ENCODE measurements around the gene SMAD6.
A peak's percentile ranks its signal among the peaks of the same experiment; 100 is the strongest.
"Not testable (repeated sequence)": the region's sequence is repeated elsewhere in the genome, so short reads cannot be mapped to it uniquely, and the experiment has no call there.

The SMAD6 gene

DNA sequence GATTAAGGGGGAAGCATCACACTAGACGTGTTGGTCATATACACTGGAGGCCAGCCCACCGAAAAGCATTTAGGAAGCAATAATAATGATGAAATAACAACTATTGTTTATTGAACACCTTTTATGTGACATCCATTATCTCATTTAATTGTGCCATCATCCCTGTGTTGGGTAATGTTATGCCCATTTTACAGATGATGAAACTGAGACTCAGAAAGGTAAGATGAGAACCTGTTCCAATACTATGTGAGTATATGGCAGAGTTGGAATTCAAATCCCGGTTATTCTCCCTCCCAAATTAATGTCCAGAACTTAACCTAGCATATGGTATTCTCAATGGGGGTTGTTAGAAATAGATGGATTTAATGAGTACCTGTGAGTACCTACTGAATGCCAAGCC lies 99.2 kb downstream of the SMAD6 start:
- no peak for DNase-seq

DNA sequence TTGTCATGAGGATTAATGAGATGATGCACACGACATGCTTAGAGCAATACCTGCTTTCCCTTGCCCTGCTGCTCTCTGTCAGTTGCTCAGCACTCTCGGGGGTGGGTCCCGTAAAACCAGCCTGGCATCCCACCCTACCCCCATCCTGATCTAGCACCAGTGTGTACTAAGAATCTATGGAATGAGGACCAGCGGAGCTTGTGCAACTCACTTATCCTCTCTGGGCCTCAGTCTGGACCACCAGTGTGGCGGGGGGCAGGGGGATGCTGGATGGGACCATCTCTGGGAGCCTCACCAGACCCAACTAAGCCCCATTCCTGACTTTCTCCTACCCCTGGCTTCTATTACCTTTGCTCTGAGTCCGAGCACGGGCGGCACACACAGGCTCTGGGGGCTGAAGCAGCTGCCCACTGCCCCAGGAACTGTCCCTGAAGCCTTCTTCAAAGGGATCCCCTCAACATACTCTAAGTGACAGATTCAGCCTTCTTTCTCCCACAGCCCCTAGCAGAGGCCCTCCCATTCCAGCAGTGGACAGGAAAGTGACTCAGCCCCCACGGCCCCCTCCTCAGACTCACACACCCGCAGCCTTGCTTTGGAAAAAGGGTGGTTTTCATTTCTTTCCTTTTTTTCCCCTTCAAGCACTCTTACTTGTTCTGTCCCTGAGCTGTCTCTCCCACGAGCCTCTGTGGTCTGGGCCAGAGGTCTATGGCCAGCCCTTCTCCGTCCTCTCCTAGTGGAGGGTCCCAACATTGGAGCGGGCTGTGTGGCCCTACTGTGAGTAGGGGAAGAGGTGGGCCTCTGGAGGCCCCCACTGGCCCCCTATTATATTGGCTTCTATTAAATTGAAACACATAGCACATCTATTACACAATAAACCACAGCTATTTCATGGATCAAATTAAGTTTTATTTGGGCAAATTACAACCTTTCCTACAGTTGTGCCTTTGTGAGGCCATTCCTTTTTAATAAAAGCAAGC lies 100.3 kb downstream of the SMAD6 start:
- DNase-seq: no peak

DNA sequence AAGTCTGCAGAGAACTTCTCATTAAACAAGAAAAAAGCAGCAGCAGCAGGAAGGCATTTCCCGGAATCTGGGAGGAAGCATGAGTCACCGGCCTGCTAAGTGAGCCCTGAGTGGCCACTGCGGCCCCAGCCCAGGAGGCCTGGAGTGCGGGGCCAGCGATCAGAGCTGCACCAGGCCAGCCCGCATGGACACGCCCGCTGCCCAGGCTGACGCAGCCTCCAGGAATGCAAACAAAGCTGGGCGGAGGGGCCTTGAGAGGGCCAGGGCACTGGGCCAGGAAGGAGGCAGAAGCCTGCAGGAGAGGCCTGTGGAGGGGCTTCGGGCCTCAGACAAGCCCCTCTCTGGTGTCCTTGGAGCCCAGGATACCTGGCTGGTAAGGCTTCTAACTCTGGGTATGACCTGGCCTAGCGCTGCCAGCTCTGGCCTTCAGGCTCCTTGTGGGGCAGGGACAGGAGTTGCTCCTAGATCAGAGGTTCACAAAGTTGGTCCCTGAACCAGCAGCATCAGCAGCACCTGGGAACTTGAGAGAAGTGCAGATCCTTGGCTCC lies 101.2 kb downstream of the SMAD6 start:
- peak; percentile 55 for DNase-seq

DNA sequence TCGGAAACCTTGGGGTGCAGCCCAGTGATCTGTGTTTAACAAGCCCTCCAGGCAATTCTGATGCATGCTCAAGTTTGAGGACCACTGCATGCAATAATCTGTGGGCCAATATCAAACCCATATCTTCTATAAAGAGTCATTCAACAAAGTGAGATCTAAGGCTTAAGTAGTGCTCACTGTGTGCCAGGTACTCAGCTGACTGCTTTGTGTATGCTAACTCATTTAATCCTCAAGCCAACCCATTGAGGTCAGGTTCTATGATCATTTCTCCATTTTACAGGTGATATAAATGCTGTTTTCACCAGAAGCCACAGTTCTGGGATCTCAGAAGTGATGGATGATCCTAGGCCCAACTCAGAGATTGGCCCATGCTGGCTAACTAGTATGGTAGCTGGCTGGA lies 101.7 kb downstream of the SMAD6 start:
- DNase-seq: no peak

DNA sequence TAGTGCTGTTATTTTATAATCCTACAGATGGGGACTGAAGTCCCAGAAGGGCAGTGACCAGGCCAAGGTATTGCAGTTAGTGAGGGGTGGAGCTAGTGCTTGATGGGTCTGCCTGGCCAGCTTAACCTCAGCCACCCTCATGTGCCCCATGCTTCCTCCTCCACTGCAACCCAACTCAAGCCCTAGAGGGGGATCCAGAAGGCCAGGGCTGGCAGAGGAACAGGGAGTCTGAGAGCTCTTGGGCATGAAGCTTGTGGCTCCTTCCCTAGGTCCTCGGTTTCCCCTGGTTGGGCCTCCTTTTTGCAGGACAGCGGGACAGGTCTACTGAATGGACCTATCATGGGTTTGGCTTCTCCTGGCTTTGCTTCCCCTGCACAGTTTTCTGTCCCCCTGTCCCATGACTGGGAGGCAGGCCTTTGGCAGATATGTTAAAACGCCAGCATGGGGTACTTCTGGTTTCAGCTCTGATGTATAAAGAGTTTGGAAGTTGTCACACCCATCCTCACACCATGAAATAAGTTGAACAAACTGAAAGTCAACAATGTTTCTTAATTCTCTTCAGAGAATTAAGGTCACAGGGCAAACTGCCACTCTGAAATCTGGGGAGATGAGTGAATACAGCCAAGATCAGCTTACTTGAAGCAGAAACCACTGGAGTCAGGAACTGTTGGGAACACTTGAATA lies 103.3 kb downstream of the SMAD6 start:
- no peak for DNase-seq

DNA sequence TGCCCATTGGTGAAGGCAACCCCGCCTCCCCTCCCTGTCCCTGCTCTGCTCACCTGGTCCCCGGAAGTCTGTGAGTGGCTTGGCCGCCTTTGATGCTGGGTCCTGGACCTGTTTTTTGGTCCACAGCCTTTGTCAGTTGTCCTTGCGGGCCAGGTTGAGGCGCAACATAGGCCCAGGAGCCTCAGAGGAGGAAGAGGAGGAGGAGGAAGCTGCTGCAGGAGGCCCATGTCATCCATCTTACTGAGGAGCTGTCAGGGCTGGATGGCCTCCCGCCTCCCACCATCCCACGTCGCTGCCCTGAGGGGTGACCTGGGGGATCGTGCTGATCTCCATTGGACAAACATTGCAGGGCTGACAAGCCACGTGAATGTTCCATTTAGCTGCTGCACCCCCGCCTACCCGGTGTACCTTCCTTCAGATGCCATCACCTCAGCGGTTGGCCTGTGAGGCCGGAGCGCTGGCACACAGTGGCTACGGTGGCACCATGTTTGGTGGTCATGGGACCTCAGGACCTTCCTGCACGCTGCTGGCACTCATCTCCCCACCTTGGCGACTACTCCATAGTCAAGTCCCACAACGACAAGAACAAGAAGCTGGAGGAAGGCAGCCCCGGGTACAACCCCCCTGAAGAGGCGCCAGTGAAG lies 106.3 kb downstream of the SMAD6 start:
- no peak for DNase-seq

DNA sequence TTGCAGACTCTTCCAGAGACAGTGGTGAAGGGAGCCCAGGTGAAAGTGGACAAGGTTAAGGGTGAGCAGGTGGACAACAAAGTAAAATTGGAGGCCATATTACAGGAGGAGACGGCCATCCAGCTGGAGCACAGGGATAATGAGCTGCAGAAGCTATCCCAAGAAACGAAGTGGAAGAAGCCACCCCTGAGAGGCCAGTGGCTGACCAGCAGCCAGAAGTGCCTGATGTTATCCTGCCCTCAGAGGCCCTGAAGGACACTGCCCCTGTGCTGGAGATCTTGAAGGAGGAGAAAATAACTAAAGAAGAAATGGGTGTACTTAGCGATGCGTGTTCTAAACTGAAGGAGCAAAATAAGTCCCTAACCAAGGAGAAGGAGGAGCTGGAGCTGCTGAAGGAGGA lies 107.6 kb downstream of the SMAD6 start:
- DNase-seq: no peak

DNA sequence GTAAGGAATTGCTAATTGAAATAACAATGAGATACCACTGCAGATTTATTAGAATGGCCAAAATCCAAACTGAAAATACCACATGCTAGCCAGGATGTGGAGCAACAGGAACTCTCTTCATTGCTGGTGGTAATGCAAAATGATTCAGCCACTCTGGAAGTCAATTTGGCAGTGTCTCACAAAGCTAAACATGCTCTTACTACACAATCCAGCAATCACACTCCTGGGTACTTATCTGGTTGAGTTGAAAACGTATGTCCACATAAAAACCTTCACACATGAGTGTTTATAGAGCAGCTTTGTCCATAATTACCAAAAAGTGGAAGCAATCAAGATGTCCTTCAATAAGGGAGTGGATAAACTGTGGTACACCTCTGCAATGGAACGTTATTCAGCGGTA lies 113.3 kb downstream of the SMAD6 start:
- no peak for DNase-seq

DNA sequence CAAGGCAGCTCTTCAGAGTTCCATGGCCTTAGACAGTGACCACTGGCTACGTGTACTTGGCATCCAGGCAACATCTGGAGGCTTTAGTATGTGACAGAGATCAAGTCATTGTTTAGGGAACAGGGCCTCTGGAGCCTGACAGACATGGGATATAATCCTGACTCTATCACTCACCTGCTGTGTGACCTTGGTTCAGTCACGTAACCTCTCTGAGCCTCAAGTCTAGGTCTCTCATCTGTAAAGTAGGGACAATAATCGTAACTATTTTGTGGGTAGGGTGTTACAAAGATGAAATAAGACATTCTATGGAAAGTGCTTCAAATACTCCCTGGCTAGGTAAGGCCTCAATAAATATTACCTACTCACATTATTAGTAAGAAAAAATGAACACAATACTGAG lies 114.2 kb downstream of the SMAD6 start:
- DNase-seq: no peak

DNA sequence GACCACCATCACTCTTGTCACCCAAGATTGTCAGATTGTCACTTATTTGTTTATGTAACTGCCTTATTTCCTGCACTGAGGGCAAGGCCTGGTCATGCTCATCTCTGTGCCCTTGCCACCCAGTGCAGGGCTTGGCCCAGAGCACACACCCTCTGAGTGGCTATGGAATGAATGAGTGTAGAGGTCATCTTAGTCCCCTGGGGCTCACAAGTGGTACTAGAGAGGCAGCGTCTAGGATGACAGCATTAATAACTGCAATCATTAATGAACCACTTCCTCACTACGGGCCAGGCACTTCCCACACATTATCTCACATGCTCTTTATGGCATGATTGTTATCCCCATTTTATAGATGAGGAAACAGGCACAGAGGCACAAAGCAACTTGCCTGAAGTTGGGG lies 117.0 kb downstream of the SMAD6 start:
- no peak for DNase-seq

DNA sequence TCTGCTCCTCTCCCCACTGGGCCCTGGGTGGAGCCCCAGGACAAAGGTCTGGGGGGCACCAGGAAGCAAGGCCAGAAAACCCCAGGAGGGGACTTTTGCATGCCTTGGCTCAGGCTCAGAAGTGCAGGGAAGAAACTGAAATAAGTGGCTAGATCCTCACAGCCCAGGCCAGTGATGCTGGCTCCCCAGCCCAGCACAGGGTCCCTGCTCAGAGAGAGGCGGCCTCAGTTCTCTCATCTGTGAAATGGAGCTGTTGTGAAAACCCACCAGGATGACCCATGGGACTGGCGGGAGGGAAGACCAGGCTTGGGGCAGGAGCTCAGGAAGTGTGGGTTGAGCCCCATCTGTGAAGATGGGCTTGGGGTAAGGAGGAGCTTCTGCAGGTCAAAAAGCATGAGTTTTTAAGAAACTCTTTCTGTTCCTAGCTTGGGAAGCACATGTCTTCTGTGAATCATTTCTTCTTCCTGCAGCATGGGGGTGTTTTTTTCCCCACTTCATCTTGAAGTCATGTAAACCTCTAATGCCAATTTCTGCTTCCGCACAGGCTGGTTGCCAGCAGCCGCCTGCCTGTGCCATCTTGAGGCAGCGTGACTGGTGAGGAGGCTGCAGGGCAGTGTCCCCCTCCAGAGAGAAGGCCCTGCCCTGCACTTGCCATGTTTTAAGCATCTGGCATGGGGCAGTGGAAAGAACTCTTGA lies 118.6 kb downstream of the SMAD6 start:
- no peak for DNase-seq

DNA sequence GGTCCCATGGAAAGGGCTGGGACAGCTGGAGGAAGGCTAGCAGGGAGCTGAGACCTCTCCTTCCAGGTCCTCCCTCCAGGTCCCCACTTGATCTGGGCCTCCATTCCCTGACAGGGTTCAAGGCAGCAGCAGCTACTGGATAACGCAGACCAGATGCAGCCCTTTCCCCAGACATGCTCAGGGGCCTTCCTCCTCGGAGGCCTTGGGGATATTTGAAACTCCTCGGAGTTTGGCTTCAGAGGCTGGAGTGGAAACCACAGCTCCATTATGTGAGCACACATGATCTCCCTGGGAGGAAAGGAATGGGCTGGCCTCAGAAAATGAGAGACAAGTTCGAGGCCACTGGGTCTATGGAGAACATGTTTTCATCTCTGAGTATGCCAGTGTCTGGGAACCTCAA lies 119.3 kb downstream of the SMAD6 start:
- no peak for DNase-seq

DNA sequence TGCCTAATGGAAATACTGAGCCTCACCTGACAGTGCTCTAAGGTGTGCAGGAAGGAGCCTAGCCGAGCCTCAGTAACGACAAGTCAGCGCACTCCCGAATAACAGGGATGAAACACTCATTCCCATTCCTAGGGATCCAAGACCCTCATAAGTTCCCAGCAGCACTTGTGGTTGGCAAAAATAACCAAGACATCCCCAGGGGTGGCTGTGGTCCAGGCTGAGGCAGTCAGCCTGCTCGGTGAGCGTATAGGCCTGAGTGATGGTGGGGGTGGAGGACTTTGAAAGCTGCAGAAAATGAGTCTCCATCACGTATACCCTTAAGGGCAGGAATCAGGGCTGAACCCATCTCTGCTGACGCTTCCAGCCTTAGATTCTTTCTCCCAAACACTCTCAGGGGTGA lies 120.1 kb downstream of the SMAD6 start:
- DNase-seq: no peak

DNA sequence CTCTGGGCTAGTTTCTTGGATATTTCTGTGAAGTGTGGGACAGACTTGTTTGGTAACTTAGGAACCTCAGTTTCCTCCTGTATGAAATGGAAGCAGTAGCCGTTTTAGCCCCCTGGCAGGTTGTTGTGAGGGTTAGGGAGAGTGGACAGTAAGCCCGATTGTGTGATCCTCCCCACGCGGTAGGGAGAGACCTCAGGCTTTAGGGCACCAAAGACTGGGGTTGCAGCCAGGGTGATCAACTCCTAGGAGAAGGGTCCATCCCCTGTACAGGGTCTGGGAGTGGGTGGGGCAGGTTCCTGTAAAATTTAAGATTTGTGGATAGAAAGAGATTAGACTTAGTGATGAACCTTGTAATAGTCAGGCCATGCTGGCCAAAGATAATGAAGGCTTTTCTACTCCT lies 120.5 kb downstream of the SMAD6 start:
- no peak for DNase-seq

DNA sequence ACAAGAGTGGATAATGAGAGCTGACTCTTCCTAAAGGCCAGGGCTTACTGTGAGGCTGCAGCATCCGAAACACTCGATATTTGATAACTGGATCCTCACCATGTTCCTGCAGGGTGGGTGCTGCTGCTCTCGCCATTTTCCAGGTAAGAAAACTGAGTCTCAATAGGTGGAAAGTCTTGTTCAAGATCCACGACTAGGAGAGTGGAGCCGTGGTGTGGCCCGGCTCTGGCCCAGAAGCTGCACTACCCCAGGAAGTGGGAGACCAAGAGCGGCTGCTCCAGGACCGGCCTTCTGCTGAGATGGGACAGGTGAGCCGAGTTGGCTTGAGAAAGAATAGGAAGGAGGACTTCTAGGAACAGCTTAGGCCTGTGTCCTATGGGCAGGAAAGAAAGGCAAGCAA lies 121.6 kb downstream of the SMAD6 start:
- no peak for DNase-seq

DNA sequence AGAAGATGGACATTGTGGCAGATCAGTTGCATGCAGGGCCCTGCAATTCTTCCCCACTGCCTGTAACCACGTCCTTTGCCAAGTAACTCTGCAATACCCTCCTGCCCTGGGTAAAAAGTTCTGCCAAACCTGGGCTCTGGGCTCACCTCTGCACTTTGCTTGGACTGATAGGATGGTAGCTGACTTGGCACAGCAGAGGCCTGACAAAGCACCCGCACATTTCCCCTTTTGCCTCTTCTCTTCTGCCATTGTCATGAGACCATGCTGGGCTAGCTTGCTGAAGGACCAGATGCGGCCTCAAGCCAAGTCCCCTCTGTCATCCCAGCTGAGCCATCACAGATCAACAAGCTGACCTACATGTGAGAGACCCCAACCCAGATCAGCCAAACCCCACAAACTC lies 122.4 kb downstream of the SMAD6 start:
- no peak for DNase-seq

DNA sequence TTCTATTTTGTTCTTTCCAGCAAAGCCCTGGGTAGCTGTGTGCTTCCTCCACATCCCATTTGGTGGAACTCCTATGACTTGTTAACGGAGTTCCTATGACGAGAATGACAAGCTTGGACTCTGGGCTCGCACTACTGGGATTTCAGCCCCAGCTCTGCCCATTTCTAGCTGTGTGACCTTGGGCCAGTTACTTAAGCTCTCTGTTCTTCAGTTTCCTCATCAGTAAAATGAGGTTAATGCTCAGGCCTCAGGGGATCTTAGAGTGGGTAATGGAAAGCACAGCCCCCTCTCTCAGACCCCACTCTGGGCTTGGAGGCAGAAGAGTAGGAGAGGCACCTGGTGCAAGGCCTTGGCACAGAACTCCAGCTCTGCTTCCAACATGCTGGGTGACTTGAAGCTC lies 123.1 kb downstream of the SMAD6 start:
- DNase-seq: no peak

DNA sequence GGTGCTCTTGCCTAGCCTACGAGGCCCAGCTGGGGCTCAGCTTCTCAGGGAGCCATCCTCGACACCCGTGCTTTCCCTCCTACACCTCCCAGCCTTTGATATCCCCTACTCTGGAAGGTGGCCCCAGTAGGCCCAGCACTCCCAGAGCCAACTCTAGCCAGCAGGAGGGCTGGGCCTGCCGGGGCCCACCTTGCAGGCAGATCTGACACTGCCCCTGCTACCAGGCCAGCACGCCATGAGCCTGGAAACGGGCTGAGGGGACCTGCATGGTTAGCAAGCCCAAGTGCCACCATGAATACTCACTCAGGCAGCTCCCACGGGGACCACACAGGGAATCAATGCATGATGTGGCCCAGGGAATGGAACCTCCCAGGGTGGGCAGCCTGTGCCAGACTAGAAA lies 123.7 kb downstream of the SMAD6 start:
- no peak for DNase-seq

DNA sequence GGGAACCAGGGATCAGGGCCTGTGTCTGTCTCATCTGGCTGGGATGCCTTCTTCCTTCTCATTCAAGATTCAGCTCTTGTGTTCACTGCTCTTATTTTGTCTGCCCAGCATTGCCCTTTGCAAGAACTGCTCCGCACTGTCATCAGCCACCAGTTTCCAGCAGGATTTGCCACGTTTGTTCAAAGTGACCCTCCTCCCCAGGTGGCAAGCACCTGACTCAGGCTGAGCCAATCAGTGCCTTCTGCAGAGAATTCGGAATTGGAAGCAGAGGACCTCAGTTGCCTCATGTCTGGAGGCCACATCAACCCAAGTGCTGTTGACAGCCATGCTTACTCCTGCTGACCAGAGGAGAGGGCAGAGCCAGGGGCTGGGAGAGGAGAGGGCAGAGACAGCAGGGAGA lies 124.5 kb downstream of the SMAD6 start:
- no peak for DNase-seq

DNA sequence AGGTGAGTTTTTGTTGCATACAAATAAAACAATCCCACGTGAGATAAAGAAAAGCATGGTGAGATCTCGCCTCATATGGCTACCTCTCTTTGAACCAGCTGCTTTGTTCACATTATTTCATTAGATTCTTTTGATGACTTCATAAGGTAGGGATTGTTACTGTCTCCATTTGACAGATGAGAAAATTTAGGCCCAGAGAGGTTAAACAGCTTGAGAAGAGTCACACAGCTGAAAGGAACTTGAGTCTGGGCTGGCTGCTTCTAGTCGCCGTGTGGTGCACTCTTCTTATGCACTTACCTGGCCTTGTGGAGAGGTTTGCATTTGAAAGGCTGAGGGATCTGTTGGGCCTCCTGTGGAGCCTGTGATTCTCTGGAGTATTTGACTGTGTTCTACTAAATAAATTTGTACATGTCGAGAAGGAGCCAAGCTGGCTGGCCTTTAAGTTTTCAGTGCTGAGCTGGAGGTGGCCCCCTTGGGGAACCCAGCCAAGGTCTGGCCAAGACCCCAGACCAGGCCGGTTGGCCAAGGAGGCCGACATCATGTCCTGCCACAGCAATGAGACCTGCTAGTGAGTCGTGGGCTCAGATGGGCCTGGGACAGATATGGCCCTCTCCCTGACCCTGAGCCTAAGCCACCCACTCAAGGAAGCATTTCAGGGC lies 125.1 kb downstream of the SMAD6 start:
- DNase-seq: no peak

DNA sequence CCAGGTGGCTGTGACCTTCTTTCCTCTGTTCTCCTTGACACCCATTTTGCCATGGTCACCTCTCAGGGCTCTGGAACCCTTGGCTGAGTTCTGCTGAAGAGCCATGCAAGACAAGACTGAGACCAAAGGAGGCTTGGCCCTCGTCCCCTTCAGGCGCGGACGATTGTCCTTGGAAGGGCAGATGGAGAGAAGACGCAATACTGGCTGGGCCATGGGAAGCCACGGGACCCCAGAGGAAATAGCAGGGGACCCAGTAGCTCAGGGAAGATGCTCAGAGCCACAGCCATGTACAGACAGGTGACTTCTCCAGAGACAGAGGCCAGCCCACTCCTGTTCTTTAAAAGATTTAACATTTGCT lies 125.6 kb downstream of the SMAD6 start:
- DNase-seq: no peak

DNA sequence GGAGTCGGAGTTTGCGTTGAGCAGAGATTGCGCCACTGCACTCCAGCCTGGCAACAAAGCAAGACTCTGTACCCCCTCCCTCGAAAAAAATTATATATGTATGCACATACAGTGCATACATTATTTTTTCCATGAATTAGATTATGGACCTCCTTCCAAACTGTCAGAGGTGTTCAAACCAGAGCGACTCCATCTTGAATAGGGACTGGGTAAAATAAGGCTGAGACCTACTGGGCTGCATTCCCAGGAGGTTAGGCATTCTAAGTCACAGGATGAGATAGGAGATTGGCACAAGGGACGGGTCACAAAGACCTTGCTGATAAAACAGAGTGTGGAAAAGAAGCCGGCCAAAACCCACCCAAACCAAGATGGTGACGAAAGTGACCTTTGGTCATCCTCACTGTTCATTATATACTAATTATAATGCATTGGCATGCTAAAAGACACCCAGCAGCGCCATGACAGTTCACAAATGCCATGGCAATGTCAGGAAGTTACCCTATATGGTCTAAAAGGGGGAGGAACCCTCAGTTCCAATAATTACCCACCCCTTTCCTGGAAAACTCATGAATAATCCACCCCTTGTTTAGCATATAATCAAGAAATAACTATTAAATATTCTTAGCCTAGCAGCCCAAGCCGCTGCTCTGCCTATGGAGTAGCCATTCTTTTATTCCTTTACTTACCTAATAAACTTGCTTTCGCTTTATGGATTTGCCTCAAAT lies 126.9 kb downstream of the SMAD6 start:
- DNase-seq: not testable (repeated sequence)

All from MV-4-11 (cell line).